Cardiac muscle cell (in vitro differentiated cells and primary cell): ENCODE results near the gene CNPPD1. TPM values are rescaled to one million over a fixed set of nuclear protein-coding genes. Genes with fewer than 3 reads are reported as not detected.
A peak's percentile ranks its signal among the peaks of the same experiment; 100 is the strongest.
"Not testable (repeated sequence)": the region's sequence is repeated elsewhere in the genome, so short reads cannot be mapped to it uniquely, and the experiment has no call there.

Experiments
- DNase-seq, 2 donors: peaks; one replicate each; pipeline versions ENCODE4 v3.0.0 to v3.0.0-alpha.2; 2010 to 2017; ENCODE audit warnings: low read depth in 1 of 2, low spot score in 1 of 2
- H3K27ac ChIP-seq: fragments of 200-600 bp; sonication (generic); 2 replicates; pipeline ENCODE4 v1.5.1; 2016
- H3K27me3 ChIP-seq: fragments of 200-600 bp; sonication (generic); 2 replicates; pipeline ENCODE4 v1.6.0; 2016; ENCODE audit warnings: control low read depth
- H3K36me3 ChIP-seq: fragments of 200-600 bp; sonication (generic); 2 replicates; pipeline ENCODE4 v1.5.1; 2016; ENCODE audit warnings: control low read depth
- H3K4me1 ChIP-seq: fragments of 200-600 bp; sonication (generic); 2 replicates; pipeline ENCODE4 v1.8.1; 2017; ENCODE audit warnings: low read depth, mild to moderate bottlenecking, mixed run types
- H3K4me3 ChIP-seq: fragments of 200-600 bp; sonication (generic); 2 replicates; pipeline ENCODE4 v1.5.1; 2016; ENCODE audit warnings: mild to moderate bottlenecking
- H3K9me3 ChIP-seq: fragments of 200-600 bp; sonication (generic); 2 replicates; pipeline ENCODE4 v1.5.1; 2017; ENCODE audit warnings: low read depth, mild to moderate bottlenecking, control low read depth
- polyA plus RNA-seq: library from polyadenylated mRNA; unstranded; fragments of >200 nt; fragmentation: Nextera tagmentation; extraction: Ambion mirVana; gene quantifications from 2 replicates; pipeline ENCODE4 v1.2.1, GENCODE V29; 2016
- total RNA-seq: library from RNA; depleted of rRNA; stranded (reverse); fragments of >200 nt; gene quantifications from 2 replicates; pipeline ENCODE4 v1.2.3, GENCODE V29; 2016
- TF ChIP-seq, protein P1 (sequence below): IDR thresholded peaks from 2 replicates; pipeline ENCODE4 v1.5.1; 2012; ENCODE audit warnings: low read depth, mild to moderate bottlenecking, low read length

Gene CNPPD1
- total and polyA plus RNA-seq, 2 experiments from 2014 or later, result 42.6 to 81.9 TPM

DNA sequence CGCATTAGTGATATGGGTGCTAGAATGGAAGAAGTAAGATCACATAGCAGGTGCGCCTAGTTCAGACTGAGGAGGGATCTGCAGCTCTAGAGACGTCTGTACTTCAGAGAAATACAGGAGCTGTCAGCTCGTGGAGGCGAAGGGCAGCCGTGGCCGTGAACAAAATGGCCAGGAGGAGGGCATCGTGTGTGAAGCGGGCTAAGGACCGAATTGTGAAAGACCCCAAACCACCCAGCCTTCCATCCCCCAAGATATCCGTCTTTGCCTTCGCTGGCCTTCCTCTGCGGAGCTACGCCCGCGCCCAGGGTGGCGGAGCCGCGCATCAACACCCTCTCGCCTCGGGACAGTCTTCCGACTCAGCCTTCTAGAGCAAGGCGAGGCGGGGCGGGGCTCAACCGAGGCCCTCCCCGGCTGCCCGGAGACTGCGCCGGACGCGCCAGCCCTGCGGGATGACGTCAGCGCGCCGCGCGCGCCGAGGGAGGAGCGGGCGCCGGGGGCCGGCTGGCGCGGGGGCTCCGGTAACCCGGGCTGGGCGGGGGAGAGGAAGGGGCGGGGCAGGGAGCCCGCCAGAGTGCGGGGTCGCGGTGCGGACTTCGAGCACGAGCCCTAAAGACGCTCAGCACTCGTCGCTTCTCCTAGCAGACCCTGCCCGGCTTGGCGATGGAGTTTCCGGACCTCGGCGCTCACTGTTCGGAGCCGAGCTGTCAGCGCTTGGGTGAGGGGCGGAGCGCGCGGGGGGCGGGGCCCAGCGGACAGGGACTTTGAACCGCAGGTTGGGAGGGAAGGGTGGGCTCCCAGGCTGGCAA is 29.8 kb upstream of the CNPPD1 start, which contains the start of gene ZFAND2B:
ZFAND2B (plus strand) TSS at position 455 of the 806 bp plus-strand sequence; CDS start at position 661, 206 bp downstream.
- peak; percentile 95 to 97 for DNase-seq
- TF ChIP-seq, protein P1, sequence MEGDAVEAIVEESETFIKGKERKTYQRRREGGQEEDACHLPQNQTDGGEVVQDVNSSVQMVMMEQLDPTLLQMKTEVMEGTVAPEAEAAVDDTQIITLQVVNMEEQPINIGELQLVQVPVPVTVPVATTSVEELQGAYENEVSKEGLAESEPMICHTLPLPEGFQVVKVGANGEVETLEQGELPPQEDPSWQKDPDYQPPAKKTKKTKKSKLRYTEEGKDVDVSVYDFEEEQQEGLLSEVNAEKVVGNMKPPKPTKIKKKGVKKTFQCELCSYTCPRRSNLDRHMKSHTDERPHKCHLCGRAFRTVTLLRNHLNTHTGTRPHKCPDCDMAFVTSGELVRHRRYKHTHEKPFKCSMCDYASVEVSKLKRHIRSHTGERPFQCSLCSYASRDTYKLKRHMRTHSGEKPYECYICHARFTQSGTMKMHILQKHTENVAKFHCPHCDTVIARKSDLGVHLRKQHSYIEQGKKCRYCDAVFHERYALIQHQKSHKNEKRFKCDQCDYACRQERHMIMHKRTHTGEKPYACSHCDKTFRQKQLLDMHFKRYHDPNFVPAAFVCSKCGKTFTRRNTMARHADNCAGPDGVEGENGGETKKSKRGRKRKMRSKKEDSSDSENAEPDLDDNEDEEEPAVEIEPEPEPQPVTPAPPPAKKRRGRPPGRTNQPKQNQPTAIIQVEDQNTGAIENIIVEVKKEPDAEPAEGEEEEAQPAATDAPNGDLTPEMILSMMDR, result no peak
- H3K27ac ChIP-seq, result peak within 1 kb of the TSS; percentile 86
- no peaks in the 10 kb centered on the region for H3K27me3 ChIP-seq
- peaks cover 8% of the 10 kb centered on the region for H3K36me3 ChIP-seq
- H3K4me1 ChIP-seq, result no peaks in the 10 kb centered on the region
- no peaks in the 10 kb centered on the region for H3K9me3 ChIP-seq
- H3K4me3 ChIP-seq, result peak within 1 kb of the TSS; percentile 69

GRCh38 chr2:219205981-219206327 is 29.2 kb upstream of the CNPPD1 start:
- Histone ChIP-seq H3K9me3 (no peaks in the 10 kb centered on the region), H3K36me3 (peaks cover 8% of the 10 kb centered on the region), H3K27ac (peak overlapping the region; percentile 86), H3K4me1 (no peaks in the 10 kb centered on the region), H3K27me3 (no peaks in the 10 kb centered on the region), H3K4me3 (peak overlapping the region; percentile 69)
- TF ChIP-seq, protein P1, result no peak
- DNase-seq, result no peak

GRCh38 chr2:219205165-219205538 is 28.4 kb upstream of the CNPPD1 start:
- no peaks in the 10 kb centered on the region for H3K4me1 ChIP-seq
- H3K36me3 ChIP-seq, result peaks cover 8% of the 10 kb centered on the region
- TF ChIP-seq, protein P1, result no peak
- H3K9me3 ChIP-seq, result no peaks in the 10 kb centered on the region
- H3K4me3 ChIP-seq, result no peak overlapping the region
- H3K27ac ChIP-seq, result no peak overlapping the region
- DNase-seq, result no peak
- H3K27me3 ChIP-seq, result no peaks in the 10 kb centered on the region

- TF ChIP-seq, protein P1, result no peak
- H3K9me3 ChIP-seq, result no peaks in the 10 kb centered on the region
- H3K4me1 ChIP-seq, result no peaks in the 10 kb centered on the region
- no peak for DNase-seq
- peaks cover 8% of the 10 kb centered on the region for H3K36me3 ChIP-seq
- no peaks in the 10 kb centered on the region for H3K27me3 ChIP-seq
- H3K27ac ChIP-seq, result no peak overlapping the region
- H3K4me3 ChIP-seq, result no peak overlapping the region
Observed at GRCh38 chr2:219204425-219205164, 27.9 kb upstream of the CNPPD1 start.

DNA sequence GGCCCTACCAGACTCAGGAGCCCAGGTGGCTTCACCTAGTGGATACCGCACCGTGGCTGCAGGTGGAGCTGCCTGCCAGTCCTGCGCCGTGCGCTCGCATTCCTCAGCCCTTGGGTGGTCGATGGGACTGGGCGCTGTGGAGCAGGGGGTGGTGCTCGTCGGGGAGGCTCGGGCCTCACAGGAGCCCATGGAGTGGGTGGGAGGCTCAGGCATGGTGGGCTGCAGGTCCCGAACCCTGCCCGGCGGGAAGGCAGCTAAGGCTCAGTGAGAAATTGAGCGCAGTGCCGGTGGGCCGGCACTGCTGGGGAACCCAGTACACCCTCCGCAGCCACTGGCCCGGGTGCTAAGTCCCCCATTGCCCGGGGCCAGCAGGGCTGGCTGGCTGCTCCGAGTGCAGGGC is 24.6 kb upstream of the CNPPD1 start:
- H3K27ac ChIP-seq, H3K9me3 ChIP-seq, H3K36me3 ChIP-seq, DNase-seq, H3K4me3 ChIP-seq, H3K27me3 ChIP-seq, H3K4me1 ChIP-seq: not testable (repeated sequence)

DNA sequence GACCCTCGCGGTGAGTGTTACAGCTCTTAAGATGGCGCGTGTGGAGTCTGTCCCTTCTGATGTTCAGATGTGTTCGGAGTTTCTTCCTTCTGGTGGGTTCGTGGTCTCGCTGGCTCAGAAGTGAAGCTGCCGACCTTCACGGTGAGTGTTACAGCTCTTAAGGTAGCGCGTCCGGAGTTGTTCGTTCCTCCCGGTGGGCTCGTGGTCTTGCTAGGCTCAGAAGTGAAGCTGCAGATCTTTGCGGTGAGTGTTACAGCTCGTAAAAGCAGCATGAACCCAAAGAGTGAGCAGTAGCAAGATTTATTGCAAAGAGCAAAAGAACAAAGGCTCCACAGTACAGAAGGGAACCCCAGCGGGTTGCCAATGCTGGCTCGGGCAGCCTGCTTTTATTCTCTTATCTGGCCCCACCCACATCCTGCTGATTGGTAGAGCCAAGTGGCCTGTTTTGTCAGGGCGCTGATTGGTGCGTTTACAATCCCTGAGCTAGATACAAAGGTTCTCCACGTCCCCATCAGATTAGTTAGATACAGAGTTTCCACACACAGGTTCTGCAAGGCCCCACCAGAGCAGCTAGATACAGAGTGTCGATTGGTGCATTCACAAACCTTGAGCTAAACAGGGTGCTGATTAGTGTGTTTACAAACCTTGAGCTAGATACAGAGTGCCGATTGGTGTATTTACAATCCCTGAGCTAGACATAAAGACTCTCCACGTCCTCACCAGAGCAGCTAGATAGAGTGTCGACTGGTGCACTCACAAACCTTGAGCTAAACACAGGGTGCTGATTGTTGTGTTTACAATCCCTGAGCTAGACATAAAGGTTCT is 24.0 kb upstream of the CNPPD1 start:
- H3K4me3 ChIP-seq, H3K36me3 ChIP-seq, H3K27me3 ChIP-seq, H3K9me3 ChIP-seq, H3K4me1 ChIP-seq, H3K27ac ChIP-seq, DNase-seq: not testable (repeated sequence)
